Osteocyte (in vitro differentiated cells): ENCODE measurements around the gene TRIM9. TPM values are rescaled to one million over a fixed set of nuclear protein-coding genes. Genes with fewer than 3 reads are reported as not detected.

ENCODE experiments used
- DNase-seq: peaks from one replicate; pipeline ENCODE4 v3.0.0; 2021; ENCODE audit warnings: mixed read lengths; ENCODE audit not compliant: unreplicated experiment; ENCODE audit errors: extremely low spot score
- H3K27ac Mint-ChIP-seq: one replicate; pipeline ENCODE4 v1.8.0; 2021; ENCODE audit warnings: mild to moderate bottlenecking, mixed read lengths; ENCODE audit not compliant: unreplicated experiment
- H3K27me3 Mint-ChIP-seq: one replicate; pipeline ENCODE4 v1.8.0; 2021; ENCODE audit warnings: mixed read lengths; ENCODE audit not compliant: unreplicated experiment
- H3K36me3 Mint-ChIP-seq: one replicate; pipeline ENCODE4 v1.8.0; 2021; ENCODE audit warnings: mixed read lengths; ENCODE audit not compliant: unreplicated experiment
- H3K4me1 Mint-ChIP-seq: one replicate; pipeline ENCODE4 v1.8.0; 2021; ENCODE audit warnings: mixed read lengths; ENCODE audit not compliant: unreplicated experiment
- H3K4me3 Mint-ChIP-seq: one replicate; pipeline ENCODE4 v1.8.0; 2021; ENCODE audit warnings: mild to moderate bottlenecking, moderate library complexity, mixed read lengths; ENCODE audit not compliant: unreplicated experiment
- H3K9me3 Mint-ChIP-seq: one replicate; pipeline ENCODE4 v1.8.0; 2021; ENCODE audit warnings: mixed read lengths; ENCODE audit not compliant: unreplicated experiment
- total RNA-seq: library from RNA; stranded (reverse); gene quantifications from 2 replicates; pipeline ENCODE4 v1.2.1, GENCODE V29; 2021
- TF ChIP-seq, protein P1 (sequence below): fragments of 200-600 bp; sonication (generic); IDR thresholded peaks from 2 replicates; pipeline ENCODE4 v1.5.0; 2021; ENCODE audit warnings: antibody characterized with exemption, mild to moderate bottlenecking, moderate library complexity

The TRIM9 gene
- total RNA-seq, 1 donor from 2014 or later, result 4.8 TPM

DNA sequence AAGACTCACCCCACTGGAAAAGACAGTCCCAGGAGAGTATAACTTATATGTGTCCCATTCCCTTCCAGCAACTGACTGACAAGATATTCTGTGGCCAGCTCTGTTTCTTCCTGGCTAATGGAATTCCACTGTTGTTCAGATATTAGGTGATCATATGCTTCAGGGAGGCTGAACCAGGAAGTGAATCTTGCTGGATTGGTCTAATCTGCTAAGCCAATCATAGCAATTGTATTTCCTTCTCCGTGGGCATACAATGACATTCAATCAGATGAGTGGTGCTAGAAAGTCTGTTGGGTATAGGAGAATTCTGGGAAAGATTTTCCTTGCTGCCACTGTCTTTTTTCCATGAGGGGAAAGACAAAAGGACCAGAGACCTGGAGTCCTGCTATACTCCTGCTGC is 162.7 kb downstream of the TRIM9 start:
- Mint-ChIP-seq H3K9me3 (no peaks in the 10 kb centered on the region), H3K4me3 (no peak overlapping the region), H3K27ac (no peak overlapping the region), H3K27me3 (no peaks in the 10 kb centered on the region), H3K4me1 (no peaks in the 10 kb centered on the region), H3K36me3 (peaks cover 37% of the 10 kb centered on the region)
- no peak for DNase-seq
- TF ChIP-seq, protein P1, sequence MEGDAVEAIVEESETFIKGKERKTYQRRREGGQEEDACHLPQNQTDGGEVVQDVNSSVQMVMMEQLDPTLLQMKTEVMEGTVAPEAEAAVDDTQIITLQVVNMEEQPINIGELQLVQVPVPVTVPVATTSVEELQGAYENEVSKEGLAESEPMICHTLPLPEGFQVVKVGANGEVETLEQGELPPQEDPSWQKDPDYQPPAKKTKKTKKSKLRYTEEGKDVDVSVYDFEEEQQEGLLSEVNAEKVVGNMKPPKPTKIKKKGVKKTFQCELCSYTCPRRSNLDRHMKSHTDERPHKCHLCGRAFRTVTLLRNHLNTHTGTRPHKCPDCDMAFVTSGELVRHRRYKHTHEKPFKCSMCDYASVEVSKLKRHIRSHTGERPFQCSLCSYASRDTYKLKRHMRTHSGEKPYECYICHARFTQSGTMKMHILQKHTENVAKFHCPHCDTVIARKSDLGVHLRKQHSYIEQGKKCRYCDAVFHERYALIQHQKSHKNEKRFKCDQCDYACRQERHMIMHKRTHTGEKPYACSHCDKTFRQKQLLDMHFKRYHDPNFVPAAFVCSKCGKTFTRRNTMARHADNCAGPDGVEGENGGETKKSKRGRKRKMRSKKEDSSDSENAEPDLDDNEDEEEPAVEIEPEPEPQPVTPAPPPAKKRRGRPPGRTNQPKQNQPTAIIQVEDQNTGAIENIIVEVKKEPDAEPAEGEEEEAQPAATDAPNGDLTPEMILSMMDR, result no peak

DNA sequence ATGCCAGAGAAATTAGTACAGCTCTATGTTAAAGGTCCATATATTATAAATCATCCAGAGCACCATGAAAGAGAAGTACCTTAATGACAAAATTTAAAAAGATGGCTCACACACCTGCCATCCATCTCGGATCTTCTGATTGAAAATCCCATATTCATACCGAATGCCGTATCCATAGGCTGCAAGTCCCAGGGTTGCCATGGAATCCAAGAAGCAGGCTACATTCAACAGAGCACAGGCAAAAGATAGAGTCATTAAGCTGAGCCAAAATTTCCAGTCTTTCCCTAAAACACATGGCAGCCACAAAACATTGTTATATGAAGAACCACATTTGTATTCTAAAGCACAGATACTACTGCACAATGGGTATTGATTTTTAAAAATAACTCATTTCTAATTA is 163.3 kb downstream of the TRIM9 start:
- no peak overlapping the region for H3K27ac Mint-ChIP-seq
- no peaks in the 10 kb centered on the region for H3K9me3 Mint-ChIP-seq
- no peak overlapping the region for H3K4me3 Mint-ChIP-seq
- no peak for DNase-seq
- peaks cover 37% of the 10 kb centered on the region for H3K36me3 Mint-ChIP-seq
- TF ChIP-seq, protein P1, result no peak
- H3K4me1 Mint-ChIP-seq, result no peaks in the 10 kb centered on the region
- no peaks in the 10 kb centered on the region for H3K27me3 Mint-ChIP-seq

DNA sequence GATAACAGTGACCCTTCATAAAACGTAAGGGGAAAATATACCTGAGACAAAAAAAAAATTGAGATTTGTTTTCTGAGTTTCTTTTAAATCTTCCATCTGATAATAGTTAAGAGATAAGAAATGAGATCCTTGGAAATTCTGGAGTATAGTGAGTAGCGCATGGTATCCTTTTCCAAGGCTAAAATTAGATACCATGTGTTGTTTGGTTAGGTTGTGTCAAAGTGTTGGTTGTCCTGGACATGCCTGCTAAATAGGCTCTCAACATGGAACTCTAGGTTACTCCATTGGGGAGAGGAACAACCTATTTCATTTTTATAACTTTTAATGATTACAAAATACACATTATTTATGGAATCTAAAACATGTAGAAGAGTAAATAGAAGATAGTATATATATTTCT is 165.4 kb downstream of the TRIM9 start:
- Mint-ChIP-seq H3K4me3 (no peak overlapping the region), H3K27ac (no peak overlapping the region), H3K9me3 (no peaks in the 10 kb centered on the region), H3K27me3 (no peaks in the 10 kb centered on the region), H3K4me1 (no peaks in the 10 kb centered on the region), H3K36me3 (peaks cover 38% of the 10 kb centered on the region)
- TF ChIP-seq, protein P1, result no peak
- DNase-seq, result no peak

DNA sequence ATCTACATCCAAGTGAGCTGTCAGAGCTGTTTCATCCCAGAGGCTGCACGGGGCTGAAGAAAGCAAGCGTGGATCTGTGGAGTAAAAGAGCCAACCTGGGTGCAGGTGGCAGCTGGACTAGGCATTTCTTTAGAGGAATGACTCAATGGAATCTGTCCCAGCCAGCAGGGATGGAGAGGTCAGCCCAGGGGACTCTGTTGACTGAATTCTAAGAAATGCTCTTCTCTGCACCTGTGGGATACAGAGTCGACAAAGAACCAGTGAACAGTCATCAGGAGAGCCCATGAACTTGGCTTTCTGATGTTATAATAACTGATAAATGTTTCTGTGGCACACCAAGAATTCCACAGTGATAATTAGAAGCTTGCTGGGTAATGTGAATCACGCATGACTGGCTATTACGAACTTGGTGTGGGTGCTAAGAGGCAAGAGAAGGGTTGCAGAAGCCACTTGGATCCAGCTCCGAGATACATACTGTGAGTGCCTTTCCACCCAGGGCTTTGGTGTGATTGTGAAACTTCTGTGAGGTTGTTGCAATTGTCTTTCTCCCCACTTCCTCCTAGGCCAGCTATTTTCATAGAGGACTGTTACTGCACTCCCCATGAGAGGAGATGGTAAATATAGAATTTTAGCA is 166.8 kb downstream of the TRIM9 start:
- no peak for DNase-seq

DNA sequence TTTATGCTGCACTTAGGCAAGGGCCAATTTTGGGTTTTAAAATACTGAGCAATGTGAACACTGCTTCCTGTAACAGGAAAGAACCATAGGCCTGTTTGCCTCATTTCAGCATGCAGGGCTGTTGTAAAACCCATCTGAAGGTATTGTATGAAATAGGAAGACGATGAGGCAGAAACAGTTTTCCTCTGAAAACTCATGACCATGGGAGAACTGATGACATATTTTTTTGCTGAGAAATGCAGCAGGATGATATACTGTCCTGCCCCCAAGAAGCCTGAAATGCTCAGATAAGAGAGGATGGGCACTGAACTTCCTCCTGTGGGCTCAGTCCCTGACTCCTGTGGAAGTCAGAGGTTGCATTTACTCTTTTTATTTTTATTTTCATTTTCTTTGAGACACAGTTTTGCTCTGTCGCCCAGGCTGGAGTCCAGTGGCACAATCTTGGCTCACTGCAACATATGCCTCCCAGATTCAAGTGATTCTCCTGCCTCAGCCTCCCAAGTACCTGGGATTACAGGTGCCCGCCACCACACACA is 168.0 kb downstream of the TRIM9 start:
- H3K27ac Mint-ChIP-seq, result no peak overlapping the region
- DNase-seq, result no peak
- TF ChIP-seq, protein P1, result no peak
- no peaks in the 10 kb centered on the region for H3K4me1 Mint-ChIP-seq
- H3K36me3 Mint-ChIP-seq, result peaks cover 37% of the 10 kb centered on the region
- H3K4me3 Mint-ChIP-seq, result no peak overlapping the region
- no peaks in the 10 kb centered on the region for H3K9me3 Mint-ChIP-seq
- H3K27me3 Mint-ChIP-seq, result no peaks in the 10 kb centered on the region

More for the DNA sequence above, 166.8 kb downstream of the TRIM9 start:
- Mint-ChIP-seq H3K4me1 (no peaks in the 10 kb centered on the region), H3K4me3 (no peak overlapping the region), H3K27ac (no peak overlapping the region), H3K36me3 (peaks cover 34% of the 10 kb centered on the region), H3K27me3 (no peaks in the 10 kb centered on the region), H3K9me3 (no peaks in the 10 kb centered on the region)
- TF ChIP-seq, protein P1, result no peak

Other genes with a start within 250 kb of the TRIM9 start
- not detected in 2 replicates for gene ABHD12B, start 223.1 kb downstream of the TRIM9 start, total RNA-seq
- gene PYGL, start 150.6 kb downstream of the TRIM9 start, total RNA-seq, result 36.1 and 37.3 TPM in 2 replicates
- gene TMX1, start 145.1 kb upstream of the TRIM9 start, total RNA-seq, result 29.8 and 29.9 TPM in 2 replicates